MCF 10A (cell line): ENCODE results near the gene CES1. TPM values are rescaled to one million over a fixed set of nuclear protein-coding genes. Genes with fewer than 3 reads are reported as not detected.

Experiments
- BruUV-seq: library from RNA; stranded (reverse); fragments of 400-500 nt; replicated peaks from 2 replicates; lab custom pipeline; 2021; lab: Mats Ljungman, UMichigan
- CTCF ChIA-PET: fragments of 300-600 bp; sonication (Branson Sonifier 250); formaldehyde crosslinking; extraction: SDS; loops from one replicate; lab custom pipeline; 2021; ENCODE audit warnings: antibody characterized with exemption, inconsistent platforms; lab: Yijun Ruan, JAX
- POLR2A ChIA-PET: fragments of 300-600, 350-650 bp; sonication (Branson Sonifier 250); formaldehyde crosslinking; extraction: SDS; loops from one replicate; lab custom pipeline; 2020; ENCODE audit warnings: antibody characterized with exemption, inconsistent platforms; lab: Yijun Ruan, JAX
- DNase-seq: peaks from one replicate; pipeline ENCODE4 v3.0.0-alpha.2; 2018; ENCODE audit not compliant: unreplicated experiment
- H3K27ac Mint-ChIP-seq: one replicate; pipeline ENCODE4 v1.8.0; 2022; ENCODE audit warnings: mild to moderate bottlenecking, low read depth, mixed read lengths; ENCODE audit not compliant: unreplicated experiment
- H3K27me3 Mint-ChIP-seq: one replicate; pipeline ENCODE4 v1.8.0; 2022; ENCODE audit warnings: mixed read lengths; ENCODE audit not compliant: insufficient read depth, unreplicated experiment
- H3K36me3 Mint-ChIP-seq: one replicate; pipeline ENCODE4 v1.8.0; 2022; ENCODE audit warnings: mild to moderate bottlenecking, moderate library complexity, mixed read lengths; ENCODE audit not compliant: insufficient read depth, unreplicated experiment
- H3K4me1 Mint-ChIP-seq: one replicate; pipeline ENCODE4 v1.8.0; 2022; ENCODE audit warnings: mixed read lengths; ENCODE audit not compliant: insufficient read depth, unreplicated experiment
- H3K4me3 Mint-ChIP-seq: one replicate; pipeline ENCODE4 v1.8.0; 2022; ENCODE audit warnings: mild to moderate bottlenecking, moderate library complexity, mixed read lengths; ENCODE audit not compliant: unreplicated experiment
- H3K9me3 Mint-ChIP-seq: one replicate; pipeline ENCODE4 v1.8.0; 2022; ENCODE audit warnings: mixed read lengths; ENCODE audit not compliant: unreplicated experiment
- intact Hi-C: fragments of 100-400 bp; cut with micrococcal nuclease; formaldehyde crosslinking; loops from 2 replicates; pipeline ENCODE4 v1.14.1; 2022
- total RNA-seq: library from RNA; stranded (reverse); gene quantifications from 2 replicates; pipeline ENCODE4 v1.2.3, GENCODE V29; 2022
- TF ChIP-seq, protein P1 (sequence below): fragments of 200-600 bp; IDR thresholded peaks from one replicate; pipeline ENCODE4 v1.8.0; 2022; ENCODE audit warnings: antibody characterized with exemption, mild to moderate bottlenecking; ENCODE audit not compliant: unreplicated experiment

CES1 gene
- total RNA-seq, 1 experiment from 2014 or later, result not detected

DNA sequence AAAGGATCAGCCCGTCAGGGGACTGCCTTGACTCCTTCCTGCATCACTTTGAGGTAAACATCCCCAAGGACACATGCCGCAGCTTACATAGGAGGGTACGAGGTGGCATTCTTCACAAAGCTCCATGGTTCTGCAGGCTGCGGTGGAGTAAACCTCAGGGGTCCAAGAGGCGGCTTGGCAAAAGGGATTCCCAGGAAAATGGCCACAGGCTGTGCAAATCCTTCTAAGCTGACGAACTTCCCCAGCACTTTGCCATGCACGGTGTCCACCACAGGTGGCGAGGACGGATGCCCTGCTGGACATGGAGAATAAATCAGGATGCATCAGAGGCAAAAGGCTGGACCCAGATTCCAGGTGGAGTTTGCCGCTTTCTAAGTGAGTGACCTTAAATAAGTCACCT is 4.2 kb downstream of the CES1 start:
- no TSS peak for BruUV-seq
- CTCF ChIA-PET, result no interaction called here

DNA sequence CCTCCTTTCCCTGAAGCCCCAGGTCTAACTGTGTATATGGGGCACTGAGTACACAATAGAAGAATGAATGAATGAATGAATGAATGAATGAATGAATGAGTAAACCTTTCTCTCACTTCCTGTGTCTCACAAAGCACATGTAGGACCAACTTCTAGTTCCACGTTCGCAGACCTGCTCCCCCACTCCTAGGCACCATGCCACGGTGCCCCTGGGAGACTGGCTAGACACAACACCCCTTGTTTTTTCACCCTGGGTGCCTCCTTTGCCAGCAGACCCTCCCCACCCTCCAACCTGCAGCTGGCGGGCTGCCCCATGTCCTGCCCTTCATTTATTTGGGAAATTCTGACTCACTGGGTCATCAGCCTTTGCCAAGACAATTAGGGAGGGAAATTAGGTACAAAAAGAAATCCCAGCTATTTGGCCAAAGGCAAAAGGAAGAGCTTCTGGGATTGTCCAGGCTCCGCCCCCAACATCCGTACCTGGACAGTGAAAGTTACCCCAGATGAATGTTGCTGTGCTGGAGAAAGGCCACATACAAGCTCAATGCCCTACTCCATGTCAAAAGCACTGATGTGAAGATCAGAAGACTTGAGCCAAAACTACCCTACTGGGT is 7.7 kb downstream of the CES1 start:
- no peaks in the 10 kb centered on the region for H3K9me3 Mint-ChIP-seq
- no peak overlapping the region for H3K27ac Mint-ChIP-seq

More for the DNA sequence above, 4.2 kb downstream of the CES1 start:
- intact Hi-C loops, result no loop called here
- POLR2A ChIA-PET, result no interaction called here
- DNase-seq, result no peak
- Mint-ChIP-seq H3K27ac (no peak overlapping the region), H3K27me3 (peaks cover 14% of the 10 kb centered on the region), H3K4me3 (no peak overlapping the region), H3K4me1 (peaks cover 14% of the 10 kb centered on the region), H3K36me3 (no peaks in the 10 kb centered on the region), H3K9me3 (no peaks in the 10 kb centered on the region)
- TF ChIP-seq, protein P1, sequence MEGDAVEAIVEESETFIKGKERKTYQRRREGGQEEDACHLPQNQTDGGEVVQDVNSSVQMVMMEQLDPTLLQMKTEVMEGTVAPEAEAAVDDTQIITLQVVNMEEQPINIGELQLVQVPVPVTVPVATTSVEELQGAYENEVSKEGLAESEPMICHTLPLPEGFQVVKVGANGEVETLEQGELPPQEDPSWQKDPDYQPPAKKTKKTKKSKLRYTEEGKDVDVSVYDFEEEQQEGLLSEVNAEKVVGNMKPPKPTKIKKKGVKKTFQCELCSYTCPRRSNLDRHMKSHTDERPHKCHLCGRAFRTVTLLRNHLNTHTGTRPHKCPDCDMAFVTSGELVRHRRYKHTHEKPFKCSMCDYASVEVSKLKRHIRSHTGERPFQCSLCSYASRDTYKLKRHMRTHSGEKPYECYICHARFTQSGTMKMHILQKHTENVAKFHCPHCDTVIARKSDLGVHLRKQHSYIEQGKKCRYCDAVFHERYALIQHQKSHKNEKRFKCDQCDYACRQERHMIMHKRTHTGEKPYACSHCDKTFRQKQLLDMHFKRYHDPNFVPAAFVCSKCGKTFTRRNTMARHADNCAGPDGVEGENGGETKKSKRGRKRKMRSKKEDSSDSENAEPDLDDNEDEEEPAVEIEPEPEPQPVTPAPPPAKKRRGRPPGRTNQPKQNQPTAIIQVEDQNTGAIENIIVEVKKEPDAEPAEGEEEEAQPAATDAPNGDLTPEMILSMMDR, result no peak

GRCh38 chr16:55824473-55825000 is 8.4 kb downstream of the CES1 start:
- H3K4me3 Mint-ChIP-seq, result no peak overlapping the region
- H3K9me3 Mint-ChIP-seq, result no peaks in the 10 kb centered on the region
- intact Hi-C loops, result no loop called here
- DNase-seq, result no peak
- ChIA-PET POLR2A (interaction anchor here (1.2 kb wide), 1 partner anchor 11 kb away, joined by 4 read pairs; no protein-coding TSS in a partner anchor), CTCF (interaction anchor here (0.6 kb wide), 1 partner anchor 231 kb away, joined by 6 read pairs; no protein-coding TSS in a partner anchor)
- BruUV-seq, result no TSS peak
- H3K27me3 Mint-ChIP-seq, result peaks cover 12% of the 10 kb centered on the region
- H3K4me1 Mint-ChIP-seq, result peaks cover 14% of the 10 kb centered on the region
- no peak overlapping the region for H3K27ac Mint-ChIP-seq
- TF ChIP-seq, protein P1, result no peak
- no peaks in the 10 kb centered on the region for H3K36me3 Mint-ChIP-seq

More for the DNA sequence above, 7.7 kb downstream of the CES1 start:
- intact Hi-C loops, result no loop called here
- ChIA-PET CTCF (interaction anchor here (0.6 to 0.7 kb wide), 2 partner anchors 232 to 851 kb away, joined by 3 to 6 read pairs; no protein-coding TSS in a partner anchor), POLR2A (interaction anchor here (0.7 to 1.2 kb wide), 3 partner anchors 10 to 96 kb away, joined by 3 to 4 read pairs (median 4); no protein-coding TSS in a partner anchor)
- Mint-ChIP-seq H3K4me1 (peaks cover 14% of the 10 kb centered on the region), H3K4me3 (no peak overlapping the region), H3K36me3 (no peaks in the 10 kb centered on the region), H3K27me3 (peaks cover 15% of the 10 kb centered on the region)
- TF ChIP-seq, protein P1, result no peak
- BruUV-seq, result no TSS peak
- peak; percentile 87 for DNase-seq

GRCh38 chr16:55822280-55822810 is 10.6 kb downstream of the CES1 start:
- CTCF ChIA-PET, result interaction anchor here (0.7 to 0.9 kb wide), 2 partner anchors 65 to 163 kb away, joined by 3 to 4 read pairs; no protein-coding TSS in a partner anchor
- TF ChIP-seq, protein P1, result no peak
- intact Hi-C loops, result no loop called here
- Mint-ChIP-seq H3K36me3 (no peaks in the 10 kb centered on the region), H3K9me3 (no peaks in the 10 kb centered on the region), H3K27ac (no peak overlapping the region), H3K4me1 (peaks cover 19% of the 10 kb centered on the region), H3K27me3 (peaks cover 12% of the 10 kb centered on the region), H3K4me3 (no peak overlapping the region)
- POLR2A ChIA-PET, result no interaction called here
- no peak for DNase-seq
- no TSS peak for BruUV-seq
